Upper lobe of right lung (tissue), 1 donor: ENCODE results near the gene CTDP1. TPM values are rescaled to one million over a fixed set of nuclear protein-coding genes. Genes with fewer than 3 reads are reported as not detected.

Experiments
- ATAC-seq: fragments of 200-7000 bp; cut with Tn5 transposase; one replicate; pipeline ENCODE4 v1.9.1; 2020; ENCODE audit warnings: mild to moderate bottlenecking, moderate library complexity
- DNase-seq: peaks from one replicate; pipeline ENCODE4 v3.0.0-alpha.2; 2020
- H3K27ac ChIP-seq: fragments of 200-600 bp; one replicate; pipeline ENCODE4 v1.8.0; 2022
- H3K27me3 ChIP-seq: fragments of 200-600 bp; one replicate; pipeline ENCODE4 v1.8.0; 2022; ENCODE audit warnings: mild to moderate bottlenecking
- H3K36me3 ChIP-seq: fragments of 200-600 bp; one replicate; pipeline ENCODE4 v1.8.0; 2022
- H3K4me1 ChIP-seq: fragments of 200-600 bp; one replicate; pipeline ENCODE4 v1.8.0; 2022
- H3K4me3 ChIP-seq: fragments of 200-600 bp; one replicate; pipeline ENCODE4 v1.8.0; 2022; ENCODE audit warnings: mild to moderate bottlenecking
- H3K9me3 ChIP-seq: fragments of 200-600 bp; one replicate; pipeline ENCODE4 v1.8.0; 2022
- CTCF ChIP-seq: fragments of 200-600 bp; IDR thresholded peaks from one replicate; pipeline ENCODE4 v1.8.0; 2022; ENCODE audit warnings: antibody characterized with exemption
- intact Hi-C: fragments of 100-400 bp; cut with DNase I; formaldehyde crosslinking; loops from one replicate; pipeline ENCODE4 v1.11.0; 2022
- total RNA-seq: library from RNA; stranded (reverse); fragmentation: NEBNext Ultra II Directional; extraction: Animal tissue kit (Norgen Biotek cat#: 25700); gene quantifications from one replicate; pipeline ENCODE4 v1.2.1, GENCODE V29; 2021
- donor health status: DM: no; HTN: yes; CAD: no; lungs with severe emphysema.

Gene CTDP1
- total RNA-seq, 1 donor from 2014 or later: 23.0 TPM

- intact Hi-C loops: no loop called here
- H3K4me3 ChIP-seq: no peak overlapping the region
- no peak for TF ChIP-seq CTCF
- ATAC-seq (no peak), DNase-seq (peak; percentile 57)
- no peak overlapping the region for H3K27ac ChIP-seq
- no peaks in the 10 kb centered on the region for H3K36me3 ChIP-seq
- peaks cover 15% of the 10 kb centered on the region for H3K27me3 ChIP-seq
- no peaks in the 10 kb centered on the region for H3K4me1 ChIP-seq
- no peaks in the 10 kb centered on the region for H3K9me3 ChIP-seq
These were observed 96.0 kb downstream of the CTDP1 start for GRCh38 chr18:79775441-79776221.

GRCh38 chr18:79776674-79777073, 97.1 kb downstream of the CTDP1 start:
- Histone ChIP-seq H3K27ac (no peak overlapping the region), H3K36me3 (no peaks in the 10 kb centered on the region), H3K9me3 (no peaks in the 10 kb centered on the region), H3K4me3 (no peak overlapping the region), H3K4me1 (no peaks in the 10 kb centered on the region), H3K27me3 (peaks cover 15% of the 10 kb centered on the region)
- intact Hi-C loops: no loop called here
- TF ChIP-seq CTCF: no peak
- DNase-seq (no peak), ATAC-seq (no peak)

- DNase-seq: peak; percentile 59
- no peak for ATAC-seq
- H3K36me3 ChIP-seq: no peaks in the 10 kb centered on the region
- H3K27ac ChIP-seq: no peak overlapping the region
- no peaks in the 10 kb centered on the region for H3K9me3 ChIP-seq
- intact Hi-C loops: no loop called here
- no peak overlapping the region for H3K4me3 ChIP-seq
- peaks cover 15% of the 10 kb centered on the region for H3K27me3 ChIP-seq
- TF ChIP-seq CTCF: no peak
- no peaks in the 10 kb centered on the region for H3K4me1 ChIP-seq
These were observed 98.7 kb downstream of the CTDP1 start for GRCh38 chr18:79778291-79778791.

GRCh38 chr18:79779021-79779699, 99.6 kb downstream of the CTDP1 start:
- H3K27me3 ChIP-seq: peaks cover 19% of the 10 kb centered on the region
- no peaks in the 10 kb centered on the region for H3K9me3 ChIP-seq
- no peak overlapping the region for H3K27ac ChIP-seq
- no peaks in the 10 kb centered on the region for H3K36me3 ChIP-seq
- no peak overlapping the region for H3K4me3 ChIP-seq
- no peak for TF ChIP-seq CTCF
- no peaks in the 10 kb centered on the region for H3K4me1 ChIP-seq
- peak; percentile 58 for DNase-seq
- intact Hi-C loops: no loop called here
- no peak for ATAC-seq

- H3K27ac ChIP-seq: no peak overlapping the region
- H3K9me3 ChIP-seq: no peaks in the 10 kb centered on the region
- H3K4me1 ChIP-seq: no peaks in the 10 kb centered on the region
- intact Hi-C loops: no loop called here
- peak; percentile 38 for DNase-seq
- H3K4me3 ChIP-seq: no peak overlapping the region
- no peaks in the 10 kb centered on the region for H3K36me3 ChIP-seq
- ATAC-seq: no peak
- peaks cover 21% of the 10 kb centered on the region for H3K27me3 ChIP-seq
- TF ChIP-seq CTCF: no peak
These were observed 100.1 kb downstream of the CTDP1 start for GRCh38 chr18:79779700-79780190.
